HepG2 (cell line): Measurements from ENCODE around the gene INTS6L.

Experiments used
- EP300 ChIP-seq, 3 experiments: sonication (generic) in 1 of 3; formaldehyde crosslinking in 1 of 3; IDR thresholded peaks; 2 replicates each; pipeline versions ENCODE4 v1.5.1 to v1.6.1; 2011 to 2020; ENCODE audit warnings: low read depth in 2 of 3, low read length in 2 of 3, borderline replicate concordance in 1 of 3, improper control_type of control experiment in 1 of 3, mild to moderate bottlenecking in 1 of 3, missing genetic modification reagents in 1 of 3, moderate library complexity in 1 of 3
- HNF4G ChIP-seq, 2 experiments: sonication (generic) in 1 of 2; formaldehyde crosslinking in 1 of 2; IDR thresholded peaks; 2 replicates each; pipeline versions ENCODE4 v1.4.0 to v1.6.1; 2011 to 2020; ENCODE audit warnings: borderline replicate concordance in 2 of 2, low read depth in 2 of 2, mild to moderate bottlenecking in 2 of 2, low read length in 1 of 2, missing genetic modification reagents in 1 of 2, moderate library complexity in 1 of 2
- POLR2A ChIP-seq, 2 experiments: IDR thresholded peaks; 2 replicates each; pipeline ENCODE4 v1.6.1; 2011; ENCODE audit warnings: low read depth in 2 of 2, low read length in 2 of 2, mild to moderate bottlenecking in 1 of 2, moderate library complexity in 1 of 2; ENCODE audit not compliant: insufficient read depth in 1 of 2
- RNF2 ChIP-seq: fragments of 450-650 bp; conservative IDR thresholded peaks from 2 replicates; pipeline ENCODE4 v1.6.1; 2016; ENCODE audit warnings: low read depth
- UBTF ChIP-seq: sonication (generic); formaldehyde crosslinking; IDR thresholded peaks from 2 replicates; pipeline ENCODE4 v1.4.0; 2020; ENCODE audit warnings: mild to moderate bottlenecking, missing genetic modification reagents
- ZBTB34 ChIP-seq: sonication (generic); formaldehyde crosslinking; IDR thresholded peaks from 2 replicates; pipeline ENCODE4 v1.8.0; 2022; ENCODE audit warnings: mild to moderate bottlenecking, missing genetic modification reagents
- ZKSCAN5 ChIP-seq: sonication (generic); formaldehyde crosslinking; IDR thresholded peaks from 2 replicates; pipeline ENCODE4 v1.5.1; 2020; ENCODE audit warnings: mild to moderate bottlenecking, missing genetic modification reagents
- ZNF513 ChIP-seq: sonication (generic); formaldehyde crosslinking; conservative IDR thresholded peaks from 2 replicates; pipeline ENCODE4 v1.5.0; 2020; ENCODE audit warnings: missing genetic modification reagents
- ZNF761 ChIP-seq: sonication (generic); formaldehyde crosslinking; conservative IDR thresholded peaks from 2 replicates; pipeline ENCODE4 v1.4.0; 2020; ENCODE audit warnings: mild to moderate bottlenecking, missing genetic modification reagents
- TF ChIP-seq, protein P1 (sequence below): sonication (generic); formaldehyde crosslinking; IDR thresholded peaks from 2 replicates; pipeline ENCODE4 v1.8.0; 2022; ENCODE audit warnings: low read depth, missing genetic modification reagents
- TF ChIP-seq, protein P2 (sequence below): sonication (generic); formaldehyde crosslinking; IDR thresholded peaks from 2 replicates; pipeline ENCODE4 v1.5.0; 2020; ENCODE audit warnings: mild to moderate bottlenecking, missing genetic modification reagents, moderate library complexity

- TF ChIP-seq, protein P1, sequence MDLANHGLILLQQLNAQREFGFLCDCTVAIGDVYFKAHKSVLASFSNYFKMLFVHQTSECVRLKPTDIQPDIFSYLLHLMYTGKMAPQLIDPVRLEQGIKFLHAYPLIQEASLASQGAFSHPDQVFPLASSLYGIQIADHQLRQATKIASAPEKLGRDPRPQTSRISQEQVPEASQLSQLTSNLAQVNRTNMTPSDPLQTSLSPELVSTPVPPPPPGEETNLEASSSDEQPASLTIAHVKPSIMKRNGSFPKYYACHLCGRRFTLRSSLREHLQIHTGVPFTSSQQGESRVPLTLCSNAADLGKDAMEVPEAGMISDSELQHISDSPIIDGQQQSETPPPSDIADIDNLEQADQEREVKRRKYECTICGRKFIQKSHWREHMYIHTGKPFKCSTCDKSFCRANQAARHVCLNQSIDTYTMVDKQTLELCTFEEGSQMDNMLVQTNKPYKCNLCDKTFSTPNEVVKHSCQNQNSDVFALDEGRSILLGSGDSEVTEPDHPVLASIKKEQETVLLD (CRISPR knock-in tag) = no peak
- TF ChIP-seq EP300 (IDR thresholded peaks at IDR 0.05; ENCODE audit: low read depth in 2 of 2, low read length in 2 of 2) = no peak
- no peak for TF ChIP-seq EP300 (CRISPR knock-in tag; IDR thresholded peaks at IDR 0.05; ENCODE audit: borderline replicate concordance)
- no peak for TF ChIP-seq HNF4G (IDR thresholded peaks at IDR 0.05; ENCODE audit: borderline replicate concordance, low read depth, low read length)
- TF ChIP-seq HNF4G (CRISPR knock-in tag; IDR thresholded peaks at IDR 0.05; ENCODE audit: borderline replicate concordance, low read depth) = no peak
- no peak for TF ChIP-seq ZBTB34 (CRISPR knock-in tag)
- TF ChIP-seq, protein P2, sequence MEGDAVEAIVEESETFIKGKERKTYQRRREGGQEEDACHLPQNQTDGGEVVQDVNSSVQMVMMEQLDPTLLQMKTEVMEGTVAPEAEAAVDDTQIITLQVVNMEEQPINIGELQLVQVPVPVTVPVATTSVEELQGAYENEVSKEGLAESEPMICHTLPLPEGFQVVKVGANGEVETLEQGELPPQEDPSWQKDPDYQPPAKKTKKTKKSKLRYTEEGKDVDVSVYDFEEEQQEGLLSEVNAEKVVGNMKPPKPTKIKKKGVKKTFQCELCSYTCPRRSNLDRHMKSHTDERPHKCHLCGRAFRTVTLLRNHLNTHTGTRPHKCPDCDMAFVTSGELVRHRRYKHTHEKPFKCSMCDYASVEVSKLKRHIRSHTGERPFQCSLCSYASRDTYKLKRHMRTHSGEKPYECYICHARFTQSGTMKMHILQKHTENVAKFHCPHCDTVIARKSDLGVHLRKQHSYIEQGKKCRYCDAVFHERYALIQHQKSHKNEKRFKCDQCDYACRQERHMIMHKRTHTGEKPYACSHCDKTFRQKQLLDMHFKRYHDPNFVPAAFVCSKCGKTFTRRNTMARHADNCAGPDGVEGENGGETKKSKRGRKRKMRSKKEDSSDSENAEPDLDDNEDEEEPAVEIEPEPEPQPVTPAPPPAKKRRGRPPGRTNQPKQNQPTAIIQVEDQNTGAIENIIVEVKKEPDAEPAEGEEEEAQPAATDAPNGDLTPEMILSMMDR = no peak
- no peak for TF ChIP-seq ZKSCAN5 (CRISPR knock-in tag)
- no peak for TF ChIP-seq POLR2A (IDR thresholded peaks at IDR 0.05; ENCODE audit: insufficient read depth in 1 of 2, low read depth in 2 of 2, low read length in 2 of 2)
- no peak for TF ChIP-seq RNF2
- TF ChIP-seq ZNF513 (CRISPR knock-in tag) = no peak
- no peak for TF ChIP-seq UBTF (CRISPR knock-in tag)
- TF ChIP-seq ZNF761 (CRISPR knock-in tag) = no peak
These were observed 20.9 kb downstream of the INTS6L start for GRCh38 chrX:135541351-135541750.
